Measurements from ENCODE around the gene ACSS2. TPM values are rescaled to one million over a fixed set of nuclear protein-coding genes. Genes with fewer than 3 reads are reported as not detected.

Gene ACSS2
- total and polyA plus RNA-seq, 11 donors = 72.6 to 117 (median 99.7) TPM

DNA sequence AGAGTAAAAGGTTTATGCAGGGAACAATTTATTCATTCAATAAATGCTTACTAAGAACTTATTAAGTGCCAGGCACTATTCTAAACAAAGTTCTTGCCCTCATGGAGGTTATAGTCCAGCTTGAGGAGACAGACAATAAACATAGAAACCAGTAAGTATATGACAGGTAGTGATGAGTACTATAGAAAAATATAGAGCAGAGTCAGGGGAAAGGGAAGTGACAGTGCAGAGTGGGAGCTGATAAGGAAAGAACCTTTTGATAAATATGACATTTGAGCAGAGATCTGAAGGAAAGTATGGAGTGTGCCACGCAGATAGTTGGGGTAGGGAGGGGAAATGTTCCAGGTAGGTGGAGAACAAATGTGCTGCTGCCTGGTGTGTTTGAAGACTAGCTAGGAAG lies 12.1 kb downstream of the ACSS2 start:
- ATAC-seq = peak in 1 of 4 donors; percentile 27
- intact Hi-C loops (cut with DNase I) = no loop called here
- no peak overlapping the region for H3K27ac ChIP-seq
- TF ChIP-seq POLR2A (IDR thresholded peaks at IDR 0.05) = no peak
- TF ChIP-seq, protein P1, sequence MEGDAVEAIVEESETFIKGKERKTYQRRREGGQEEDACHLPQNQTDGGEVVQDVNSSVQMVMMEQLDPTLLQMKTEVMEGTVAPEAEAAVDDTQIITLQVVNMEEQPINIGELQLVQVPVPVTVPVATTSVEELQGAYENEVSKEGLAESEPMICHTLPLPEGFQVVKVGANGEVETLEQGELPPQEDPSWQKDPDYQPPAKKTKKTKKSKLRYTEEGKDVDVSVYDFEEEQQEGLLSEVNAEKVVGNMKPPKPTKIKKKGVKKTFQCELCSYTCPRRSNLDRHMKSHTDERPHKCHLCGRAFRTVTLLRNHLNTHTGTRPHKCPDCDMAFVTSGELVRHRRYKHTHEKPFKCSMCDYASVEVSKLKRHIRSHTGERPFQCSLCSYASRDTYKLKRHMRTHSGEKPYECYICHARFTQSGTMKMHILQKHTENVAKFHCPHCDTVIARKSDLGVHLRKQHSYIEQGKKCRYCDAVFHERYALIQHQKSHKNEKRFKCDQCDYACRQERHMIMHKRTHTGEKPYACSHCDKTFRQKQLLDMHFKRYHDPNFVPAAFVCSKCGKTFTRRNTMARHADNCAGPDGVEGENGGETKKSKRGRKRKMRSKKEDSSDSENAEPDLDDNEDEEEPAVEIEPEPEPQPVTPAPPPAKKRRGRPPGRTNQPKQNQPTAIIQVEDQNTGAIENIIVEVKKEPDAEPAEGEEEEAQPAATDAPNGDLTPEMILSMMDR (IDR thresholded peaks at IDR 0.05) = no peak
- 35 to 48% (median 41%) methylated on average over 1 of the region's 1 CpG for WGBS, 4 donors
- H3K4me3 ChIP-seq = no peak overlapping the region
- DNase-seq = no peak
- H3K4me1 ChIP-seq = peaks cover 0 to 34% (median 4%) of the 10 kb centered on the region in 12 donors
- no peaks in the 10 kb centered on the region for H3K9me3 ChIP-seq
- H3K36me3 ChIP-seq = peaks cover 0 to 41% (median 26%) of the 10 kb centered on the region in 9 donors
- no peaks in the 10 kb centered on the region for H3K27me3 ChIP-seq

DNA sequence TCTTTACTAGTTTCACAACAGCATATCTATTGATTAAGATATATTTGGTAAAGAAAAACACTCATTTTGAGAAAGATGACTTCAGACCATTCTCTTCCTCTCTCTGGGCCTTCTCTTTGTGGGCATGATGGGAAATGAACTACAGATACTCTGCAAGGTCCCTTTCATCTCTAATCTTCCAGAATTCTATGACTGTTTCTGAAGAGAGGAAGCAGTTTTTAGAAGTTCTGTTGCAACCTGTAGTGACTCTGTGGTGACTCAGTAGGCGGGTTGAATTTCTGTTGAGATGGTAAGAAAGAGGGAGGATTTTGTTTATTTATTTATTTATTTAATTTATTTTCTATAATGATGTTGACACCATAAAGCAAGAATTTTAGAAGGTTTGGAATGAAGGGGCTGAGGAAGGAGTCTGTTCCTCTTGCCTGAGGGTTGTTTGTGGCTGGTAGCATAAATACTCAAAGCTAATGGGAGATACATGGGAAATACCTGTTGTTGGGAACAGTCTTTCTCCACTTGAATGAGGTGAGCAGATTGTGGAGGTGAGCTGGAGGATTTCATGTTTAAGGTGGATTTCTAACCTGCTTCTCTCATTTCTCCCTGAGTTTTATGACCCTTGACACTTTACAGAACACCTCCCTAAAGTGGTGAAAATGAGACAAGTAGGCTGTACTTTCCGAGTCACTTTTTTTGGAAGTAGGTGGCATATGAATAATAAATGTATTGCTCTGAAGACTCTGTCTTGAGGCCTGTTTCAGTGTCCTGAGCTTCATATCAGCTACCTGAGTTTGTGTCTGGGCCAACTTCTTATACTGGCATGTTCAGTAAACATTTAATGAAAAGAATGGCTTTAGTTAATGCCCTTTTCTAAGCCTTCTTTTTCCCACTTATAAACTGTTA lies 15.0 kb downstream of the ACSS2 start:
- no peak for TF ChIP-seq POLR2A (IDR thresholded peaks at IDR 0.05)
- TF ChIP-seq, protein P1 (IDR thresholded peaks at IDR 0.05) = no peak
- DNase-seq (no peak), ATAC-seq (no peak)
- no peaks in the 10 kb centered on the region for H3K9me3 ChIP-seq
- H3K27ac ChIP-seq = peak overlapping the region in 2 of 12 donors; percentile 2 to 11
- intact Hi-C loops (cut with DNase I) = no loop called here
- WGBS, 4 donors = 79 to 94% (median 90%) methylated on average over 2 of the region's 2 CpGs
- H3K27me3 ChIP-seq = no peaks in the 10 kb centered on the region
- H3K36me3 ChIP-seq = peaks cover 0 to 12% (median under 1%) of the 10 kb centered on the region in 9 donors
- H3K4me1 ChIP-seq = peaks cover 0 to 46% (median 18%) of the 10 kb centered on the region in 12 donors
- no peak overlapping the region for H3K4me3 ChIP-seq

DNA sequence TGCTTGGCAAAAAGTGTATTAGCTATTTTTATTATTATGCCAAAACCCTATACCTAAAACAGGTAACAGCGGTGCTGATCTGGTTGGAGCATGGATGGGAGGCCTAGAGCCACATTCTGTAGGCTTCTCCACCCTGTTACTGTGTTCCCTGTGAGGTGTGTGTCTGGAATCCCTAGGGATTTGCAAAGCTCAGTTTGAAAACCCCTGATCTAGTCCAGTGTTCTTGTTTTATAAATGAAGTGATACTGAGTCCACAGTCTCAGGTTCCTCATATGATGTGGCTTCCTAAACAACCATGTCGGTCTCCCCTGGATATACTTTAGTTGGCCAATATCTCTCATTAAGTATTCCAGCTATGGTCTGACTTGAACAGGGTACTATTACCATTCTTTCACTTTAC lies 16.3 kb downstream of the ACSS2 start:
- intact Hi-C loops (cut with DNase I) = no loop called here

DNA sequence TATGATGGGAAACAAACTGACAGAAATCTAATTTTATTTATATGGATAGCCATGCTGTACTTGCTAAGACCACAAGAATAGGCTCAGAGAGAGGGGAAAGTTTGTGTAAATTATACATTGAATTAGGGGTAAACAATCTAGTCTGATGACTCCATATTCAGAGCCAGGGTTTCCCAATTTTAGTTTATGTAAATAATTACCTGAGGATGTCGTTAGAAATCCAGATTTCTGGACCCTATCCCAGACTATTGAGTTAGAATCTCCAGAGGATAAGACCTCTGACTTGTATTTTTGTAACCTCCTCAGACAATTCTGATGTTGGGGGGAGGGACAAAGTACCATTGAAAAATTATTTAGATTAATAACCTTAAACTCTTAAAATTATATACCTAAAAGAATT lies 18.3 kb downstream of the ACSS2 start:
- no peaks in the 10 kb centered on the region for H3K9me3 ChIP-seq
- H3K27me3 ChIP-seq = no peaks in the 10 kb centered on the region
- intact Hi-C loops (cut with DNase I) = no loop called here
- DNase-seq (no peak), ATAC-seq (no peak)
- TF ChIP-seq, protein P1 (IDR thresholded peaks at IDR 0.05) = no peak
- TF ChIP-seq POLR2A (IDR thresholded peaks at IDR 0.05) = no peak
- peaks cover 0 to 45% (median 20%) of the 10 kb centered on the region in 12 donors for H3K4me1 ChIP-seq
- H3K36me3 ChIP-seq = peaks cover 0 to 5% (median 0%) of the 10 kb centered on the region in 9 donors
- H3K4me3 ChIP-seq = no peak overlapping the region
- no peak overlapping the region for H3K27ac ChIP-seq
- 3 to 18% (median 9%) methylated on average over 1 of the region's 1 CpG for WGBS, 4 donors

More for the DNA sequence above, 16.3 kb downstream of the ACSS2 start:
- Histone ChIP-seq H3K27ac (no peak overlapping the region), H3K27me3 (no peaks in the 10 kb centered on the region), H3K4me1 (peaks cover 0 to 45% (median 20%) of the 10 kb centered on the region in 12 donors), H3K9me3 (no peaks in the 10 kb centered on the region), H3K4me3 (no peak overlapping the region), H3K36me3 (peaks cover 0 to 5% (median 0%) of the 10 kb centered on the region in 9 donors)
- DNase-seq = no peak
- 89 to 95% (median 92%) methylated on average over 2 of the region's 2 CpGs for WGBS, 4 donors
- TF ChIP-seq POLR2A (IDR thresholded peaks at IDR 0.05) = no peak
- TF ChIP-seq, protein P1 (IDR thresholded peaks at IDR 0.05) = no peak
- no peak for ATAC-seq
